ENCODE results near the gene PLCB1.

PLCB1 gene

DNA sequence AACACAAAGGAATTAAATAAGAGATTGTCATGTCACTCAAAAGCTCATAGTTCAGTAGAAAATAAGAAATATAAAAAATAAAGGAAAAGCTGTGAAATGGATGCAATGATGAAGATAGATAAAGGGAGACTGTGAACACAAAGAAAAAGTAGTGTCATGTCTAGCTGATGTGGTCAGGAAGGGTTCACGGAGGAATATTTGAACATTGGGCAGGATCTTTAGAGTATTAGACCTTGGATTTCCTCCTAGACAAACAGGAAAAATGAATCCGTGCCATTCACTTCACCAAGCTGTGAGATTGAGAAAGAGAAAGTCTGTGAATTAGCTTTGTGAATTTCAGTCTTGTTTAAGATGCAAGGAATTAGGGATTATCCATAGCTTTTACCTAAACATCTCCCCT lies 522.4 kb downstream of the PLCB1 start:
- H3K9me3 ChIP-seq (ENCODE audit: control insufficient read depth, low read length), result no peaks in the 10 kb centered on the region
- H3K4me1 ChIP-seq (ENCODE audit: control insufficient read depth, insufficient read depth, low read length, poor library complexity, severe bottlenecking), result no peaks in the 10 kb centered on the region
- H3K36me3 ChIP-seq (ENCODE audit: control insufficient read depth, insufficient read depth, low read length), result no peaks in the 10 kb centered on the region
- 100% methylated on average over 1 of the region's 2 CpGs for WGBS, 2 experiments (ENCODE audit: insufficient coverage in 2 of 2)
- no peak overlapping the region for H3K27ac ChIP-seq (ENCODE audit: low read depth, low read length, severe bottlenecking)
- H3K4me3 ChIP-seq (ENCODE audit: extremely low read depth, insufficient read depth, low read length, poor library complexity, severe bottlenecking), result no peak overlapping the region

DNA sequence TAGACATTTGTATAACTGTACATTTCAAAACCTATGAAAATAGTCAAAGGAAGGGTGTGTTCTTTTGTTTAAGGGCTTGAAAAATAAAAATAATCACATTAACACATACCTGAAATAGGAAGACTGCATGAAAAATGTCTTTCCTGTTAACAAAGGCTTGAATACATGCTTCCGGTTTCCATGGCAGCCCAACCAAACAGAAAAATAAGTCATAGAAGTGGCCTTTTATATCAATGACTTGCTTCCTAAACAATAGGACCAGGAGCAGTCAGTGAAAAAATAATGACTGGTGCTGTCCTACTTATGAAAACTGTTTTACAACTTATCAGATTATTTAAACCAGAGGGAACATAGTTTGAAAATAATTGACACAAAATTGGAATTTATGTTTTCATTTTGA lies 524.3 kb downstream of the PLCB1 start:
- 100% methylated on average over 1 of the region's 1 CpG; no CpG with 5 or more reads in 1 of the 2 experiments for WGBS, 2 experiments (ENCODE audit: insufficient coverage in 2 of 2)
- no peak overlapping the region for H3K27ac ChIP-seq (ENCODE audit: low read depth, low read length, severe bottlenecking)
- no peaks in the 10 kb centered on the region for H3K9me3 ChIP-seq (ENCODE audit: control insufficient read depth, low read length)
- H3K36me3 ChIP-seq (ENCODE audit: control insufficient read depth, insufficient read depth, low read length), result no peaks in the 10 kb centered on the region
- H3K4me3 ChIP-seq (ENCODE audit: extremely low read depth, insufficient read depth, low read length, poor library complexity, severe bottlenecking), result no peak overlapping the region
- H3K4me1 ChIP-seq (ENCODE audit: control insufficient read depth, insufficient read depth, low read length, poor library complexity, severe bottlenecking), result no peaks in the 10 kb centered on the region

DNA sequence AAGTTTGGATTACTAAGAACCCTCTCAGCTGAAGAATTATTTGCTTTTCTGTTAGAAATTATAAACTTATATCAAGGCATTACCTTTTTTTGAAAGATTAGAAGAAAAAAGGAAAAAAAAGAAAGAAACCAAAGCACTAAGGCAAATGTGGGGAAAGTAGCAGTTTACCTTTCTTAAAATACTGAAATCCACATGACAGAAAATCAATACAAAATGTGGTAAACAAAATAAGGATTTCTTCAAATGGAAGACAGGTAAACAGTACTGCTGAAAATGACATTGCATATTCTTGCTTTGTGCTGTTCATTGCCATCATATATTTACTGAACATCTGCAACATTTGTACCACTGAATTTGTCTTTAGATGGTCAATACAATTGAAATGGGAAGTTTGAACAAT lies 525.6 kb downstream of the PLCB1 start:
- no peaks in the 10 kb centered on the region for H3K4me1 ChIP-seq (ENCODE audit: control insufficient read depth, insufficient read depth, low read length, poor library complexity, severe bottlenecking)
- H3K36me3 ChIP-seq (ENCODE audit: control insufficient read depth, insufficient read depth, low read length), result no peaks in the 10 kb centered on the region
- H3K9me3 ChIP-seq (ENCODE audit: control insufficient read depth, low read length), result no peaks in the 10 kb centered on the region
- H3K27ac ChIP-seq (ENCODE audit: low read depth, low read length, severe bottlenecking), result no peak overlapping the region
- no peak overlapping the region for H3K4me3 ChIP-seq (ENCODE audit: extremely low read depth, insufficient read depth, low read length, poor library complexity, severe bottlenecking)

DNA sequence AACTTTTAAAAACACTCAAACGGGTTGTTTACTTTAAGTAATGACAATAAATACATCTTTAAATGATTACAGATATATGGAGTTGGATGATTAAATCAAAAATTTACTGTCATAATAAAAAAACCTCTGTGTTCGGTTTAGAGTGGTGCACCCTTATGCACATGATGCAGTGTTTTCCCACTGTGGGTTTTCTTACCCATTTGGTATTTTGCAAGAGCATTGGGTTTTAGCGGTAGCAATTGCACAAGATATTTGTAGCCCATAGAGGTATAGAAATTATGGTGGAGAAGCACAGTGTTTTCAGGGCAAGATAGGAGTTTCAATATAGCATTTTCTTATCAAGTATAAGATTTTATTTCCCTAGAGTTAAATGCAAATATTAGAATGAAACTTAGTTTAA lies 526.0 kb downstream of the PLCB1 start:
- no peak overlapping the region for H3K27ac ChIP-seq (ENCODE audit: low read depth, low read length, severe bottlenecking)
- no peaks in the 10 kb centered on the region for H3K36me3 ChIP-seq (ENCODE audit: control insufficient read depth, insufficient read depth, low read length)
- H3K4me3 ChIP-seq (ENCODE audit: extremely low read depth, insufficient read depth, low read length, poor library complexity, severe bottlenecking), result no peak overlapping the region
- no peaks in the 10 kb centered on the region for H3K9me3 ChIP-seq (ENCODE audit: control insufficient read depth, low read length)
- WGBS, 2 experiments (ENCODE audit: insufficient coverage in 2 of 2), result 100% methylated on average over 1 of the region's 3 CpGs; no CpG with 5 or more reads in 1 of the 2 experiments
- H3K4me1 ChIP-seq (ENCODE audit: control insufficient read depth, insufficient read depth, low read length, poor library complexity, severe bottlenecking), result no peaks in the 10 kb centered on the region

DNA sequence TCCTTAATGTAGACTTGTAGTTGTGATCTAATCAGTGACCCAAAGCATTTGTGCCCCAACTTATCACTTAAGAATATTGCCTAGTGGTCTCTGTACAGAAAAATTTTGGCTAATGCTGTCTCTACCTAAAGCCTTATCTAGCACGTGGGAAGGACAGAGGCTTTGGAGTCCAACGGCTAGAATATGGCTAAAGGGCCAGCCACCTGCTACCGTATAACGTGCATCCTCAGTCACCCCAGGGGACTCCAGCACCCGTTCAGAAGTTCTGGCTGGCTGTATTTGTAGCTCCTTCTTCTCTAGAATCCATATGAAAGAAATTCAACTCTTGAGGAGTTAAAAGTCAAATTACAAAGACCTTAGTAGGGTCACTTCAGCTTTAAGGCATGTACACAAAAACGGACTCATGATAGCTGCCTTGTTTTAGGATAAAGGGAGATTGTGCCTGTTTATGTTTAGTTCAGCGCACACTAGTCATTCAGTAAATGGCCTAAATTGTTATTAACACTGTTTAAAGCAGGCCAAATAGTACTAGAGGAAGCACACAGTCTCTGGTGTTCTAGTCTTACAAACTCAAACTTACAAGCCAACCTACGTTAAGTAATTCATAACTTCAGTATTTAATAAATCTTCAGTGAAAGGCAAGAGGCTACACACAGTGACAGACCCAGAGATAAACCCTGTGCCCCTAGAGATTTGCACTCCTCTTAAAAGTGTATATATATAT lies 529.3 kb downstream of the PLCB1 start:
- no peaks in the 10 kb centered on the region for H3K36me3 ChIP-seq (ENCODE audit: control insufficient read depth, insufficient read depth, low read length)
- H3K4me3 ChIP-seq (ENCODE audit: extremely low read depth, insufficient read depth, low read length, poor library complexity, severe bottlenecking), result no peak overlapping the region
- no peaks in the 10 kb centered on the region for H3K4me1 ChIP-seq (ENCODE audit: control insufficient read depth, insufficient read depth, low read length, poor library complexity, severe bottlenecking)
- 73% methylated on average over 5 of the region's 8 CpGs for WGBS, 2 experiments (ENCODE audit: insufficient coverage in 2 of 2)
- H3K9me3 ChIP-seq (ENCODE audit: control insufficient read depth, low read length), result no peaks in the 10 kb centered on the region
- H3K27ac ChIP-seq (ENCODE audit: low read depth, low read length, severe bottlenecking), result no peak overlapping the region

DNA sequence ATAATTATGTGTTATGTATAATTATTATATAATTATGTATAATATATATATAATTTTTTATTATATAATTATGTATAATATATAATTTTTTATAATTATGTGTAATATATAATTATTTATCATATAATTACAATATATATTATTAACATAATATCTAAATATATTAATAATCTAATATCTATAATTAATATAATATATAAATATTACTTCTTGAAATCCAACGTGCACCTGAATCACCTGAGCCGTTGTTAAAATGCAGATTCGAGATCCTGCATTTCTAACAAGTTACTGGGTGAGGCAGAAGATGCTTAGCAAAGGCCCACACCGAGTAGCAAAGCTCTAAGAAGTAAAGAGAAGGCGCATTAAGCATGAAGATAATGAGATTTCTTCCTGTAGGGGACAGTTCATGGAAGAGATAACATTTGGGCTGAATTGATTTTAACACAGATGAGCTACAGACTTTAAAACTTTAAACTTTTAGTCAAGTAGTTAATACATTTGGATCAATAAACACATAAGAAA lies 530.4 kb downstream of the PLCB1 start:
- no peaks in the 10 kb centered on the region for H3K4me1 ChIP-seq (ENCODE audit: control insufficient read depth, insufficient read depth, low read length, poor library complexity, severe bottlenecking)
- no peak overlapping the region for H3K27ac ChIP-seq (ENCODE audit: low read depth, low read length, severe bottlenecking)
- H3K36me3 ChIP-seq (ENCODE audit: control insufficient read depth, insufficient read depth, low read length), result no peaks in the 10 kb centered on the region
- H3K4me3 ChIP-seq (ENCODE audit: extremely low read depth, insufficient read depth, low read length, poor library complexity, severe bottlenecking), result no peak overlapping the region
- no peaks in the 10 kb centered on the region for H3K9me3 ChIP-seq (ENCODE audit: control insufficient read depth, low read length)
- WGBS, 2 experiments (ENCODE audit: insufficient coverage in 2 of 2), result 77 to 93% methylated on average over 4 of the region's 5 CpGs

DNA sequence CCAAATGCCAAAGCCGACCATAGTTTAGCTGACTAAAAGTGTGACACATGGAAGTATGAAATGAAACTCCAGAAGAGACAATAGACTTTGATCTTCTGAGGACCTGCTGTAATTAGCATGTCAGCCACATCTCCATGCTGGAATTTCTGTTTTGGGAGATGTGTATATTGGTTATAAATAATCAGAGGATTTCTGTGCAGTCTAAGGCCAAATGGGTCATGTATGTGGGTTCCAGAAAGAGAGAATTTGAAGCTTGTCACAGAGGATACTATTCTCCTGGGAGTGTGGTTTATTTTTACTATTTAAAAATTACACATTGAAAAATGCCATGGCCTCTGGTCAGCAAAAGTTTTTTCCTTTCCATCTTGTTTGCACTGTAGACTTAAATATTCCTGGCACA lies 531.4 kb downstream of the PLCB1 start:
- no peak overlapping the region for H3K4me3 ChIP-seq (ENCODE audit: extremely low read depth, insufficient read depth, low read length, poor library complexity, severe bottlenecking)
- WGBS, 2 experiments (ENCODE audit: insufficient coverage in 2 of 2), result 67 to 83% methylated on average over 1 of the region's 1 CpG
- H3K36me3 ChIP-seq (ENCODE audit: control insufficient read depth, insufficient read depth, low read length), result no peaks in the 10 kb centered on the region
- no peaks in the 10 kb centered on the region for H3K4me1 ChIP-seq (ENCODE audit: control insufficient read depth, insufficient read depth, low read length, poor library complexity, severe bottlenecking)
- H3K27ac ChIP-seq (ENCODE audit: low read depth, low read length, severe bottlenecking), result no peak overlapping the region
- H3K9me3 ChIP-seq (ENCODE audit: control insufficient read depth, low read length), result no peaks in the 10 kb centered on the region

DNA sequence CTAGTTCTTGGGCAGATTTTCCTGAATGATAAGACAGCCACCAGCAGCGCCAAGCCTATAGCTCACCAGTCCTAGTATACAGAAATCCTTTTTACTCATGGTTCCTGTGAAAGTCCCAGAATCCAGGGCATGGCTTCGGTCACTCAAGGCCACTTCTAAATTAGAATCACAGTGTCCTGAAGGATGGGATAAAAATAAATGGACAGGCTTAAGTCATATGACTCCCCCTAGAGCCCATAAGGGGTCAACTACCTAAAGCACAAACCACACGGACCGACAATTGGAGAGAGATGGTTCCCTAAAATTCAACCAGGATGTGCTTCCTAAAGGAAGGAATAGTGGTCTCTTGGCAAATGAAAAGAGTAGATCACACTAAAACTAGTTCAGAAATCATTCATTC lies 532.7 kb downstream of the PLCB1 start:
- Histone ChIP-seq H3K4me3 (ENCODE audit: extremely low read depth, insufficient read depth, low read length, poor library complexity, severe bottlenecking) (no peak overlapping the region), H3K27ac (ENCODE audit: low read depth, low read length, severe bottlenecking) (no peak overlapping the region), H3K9me3 (ENCODE audit: control insufficient read depth, low read length) (no peaks in the 10 kb centered on the region), H3K36me3 (ENCODE audit: control insufficient read depth, insufficient read depth, low read length) (no peaks in the 10 kb centered on the region), H3K4me1 (ENCODE audit: control insufficient read depth, insufficient read depth, low read length, poor library complexity, severe bottlenecking) (no peaks in the 10 kb centered on the region)
- 70 to 100% methylated on average over 1 to 2 of the region's 4 CpGs for WGBS, 2 experiments (ENCODE audit: insufficient coverage in 2 of 2)

DNA sequence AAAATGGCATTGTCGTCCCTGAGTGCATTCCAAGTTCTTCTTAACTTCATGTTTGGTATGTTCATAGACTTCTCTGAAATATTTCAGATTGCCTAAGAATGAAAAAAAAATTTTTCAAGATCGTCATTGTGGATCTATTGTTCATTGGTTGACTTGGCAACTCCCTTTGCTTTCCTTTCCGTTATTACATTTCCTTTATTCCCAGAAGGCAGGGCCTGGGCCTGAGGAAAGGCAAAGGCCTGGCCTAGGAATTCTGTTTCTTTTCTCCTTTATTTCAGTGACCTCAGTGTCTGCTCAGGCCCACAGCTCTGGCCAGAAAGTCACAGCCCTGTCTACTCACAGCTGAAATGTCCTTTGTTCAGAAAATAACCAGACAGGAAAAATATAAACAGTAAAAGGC lies 535.2 kb downstream of the PLCB1 start:
- WGBS, 2 experiments (ENCODE audit: insufficient coverage in 2 of 2), result 93% methylated on average over 2 of the region's 3 CpGs
- H3K4me1 ChIP-seq (ENCODE audit: control insufficient read depth, insufficient read depth, low read length, poor library complexity, severe bottlenecking), result no peaks in the 10 kb centered on the region
- H3K36me3 ChIP-seq (ENCODE audit: control insufficient read depth, insufficient read depth, low read length), result no peaks in the 10 kb centered on the region
- H3K4me3 ChIP-seq (ENCODE audit: extremely low read depth, insufficient read depth, low read length, poor library complexity, severe bottlenecking), result no peak overlapping the region
- H3K27ac ChIP-seq (ENCODE audit: low read depth, low read length, severe bottlenecking), result no peak overlapping the region
- no peaks in the 10 kb centered on the region for H3K9me3 ChIP-seq (ENCODE audit: control insufficient read depth, low read length)

DNA sequence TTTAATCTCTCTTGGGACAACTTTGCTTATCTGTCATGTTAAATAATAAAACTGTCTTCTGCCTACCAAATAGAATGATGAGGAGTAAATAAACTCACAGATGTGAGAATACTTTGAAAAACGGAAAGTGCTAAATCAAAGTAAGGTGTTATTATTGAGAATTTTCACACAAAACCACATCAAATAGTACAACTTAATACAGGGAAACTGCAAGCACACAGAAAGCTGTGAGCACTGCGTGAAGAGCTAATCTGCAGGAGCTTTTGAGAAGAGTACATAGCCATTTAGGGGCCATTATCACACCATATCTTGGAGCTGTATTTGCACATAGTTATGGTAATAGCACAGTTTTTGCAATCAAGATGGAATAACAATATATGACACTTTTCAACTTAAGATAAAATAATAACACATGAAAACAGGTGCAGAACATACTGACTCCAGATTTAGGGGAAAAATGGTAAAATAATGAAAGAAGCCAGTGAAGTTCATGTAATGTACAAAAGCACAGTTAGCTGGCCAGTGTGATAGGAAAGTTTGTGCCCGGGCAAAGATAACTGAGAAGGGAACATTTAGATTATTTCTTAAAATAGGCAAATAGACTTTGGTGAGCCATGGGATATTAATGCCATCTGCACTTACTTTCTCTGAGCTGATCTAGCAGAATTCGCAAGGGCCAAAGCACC lies 538.3 kb downstream of the PLCB1 start:
- Histone ChIP-seq H3K36me3 (ENCODE audit: control insufficient read depth, insufficient read depth, low read length) (no peaks in the 10 kb centered on the region), H3K9me3 (ENCODE audit: control insufficient read depth, low read length) (no peaks in the 10 kb centered on the region), H3K4me3 (ENCODE audit: extremely low read depth, insufficient read depth, low read length, poor library complexity, severe bottlenecking) (no peak overlapping the region), H3K27ac (ENCODE audit: low read depth, low read length, severe bottlenecking) (no peak overlapping the region), H3K4me1 (ENCODE audit: control insufficient read depth, insufficient read depth, low read length, poor library complexity, severe bottlenecking) (no peaks in the 10 kb centered on the region)
- WGBS, 2 experiments (ENCODE audit: insufficient coverage in 2 of 2), result 90 to 94% methylated on average over 2 to 3 of the region's 4 CpGs

DNA sequence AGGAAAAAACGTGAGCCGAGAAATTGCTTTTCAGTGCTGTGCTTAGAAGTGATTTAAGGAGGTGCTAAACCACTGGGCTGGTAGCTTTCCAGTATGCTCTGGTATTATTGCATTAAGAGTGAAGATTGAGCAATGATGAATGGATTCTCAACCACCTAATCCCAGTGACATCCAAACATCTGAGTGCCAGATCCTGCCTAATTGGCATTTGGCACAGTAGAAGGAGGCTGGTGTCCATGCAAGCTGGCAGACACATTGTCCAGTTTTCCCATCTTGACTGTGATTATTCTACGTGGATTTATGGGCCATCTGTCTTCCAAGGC lies 538.8 kb downstream of the PLCB1 start:
- H3K27ac ChIP-seq (ENCODE audit: low read depth, low read length, severe bottlenecking), result no peak overlapping the region
- H3K4me1 ChIP-seq (ENCODE audit: control insufficient read depth, insufficient read depth, low read length, poor library complexity, severe bottlenecking), result no peaks in the 10 kb centered on the region
- H3K9me3 ChIP-seq (ENCODE audit: control insufficient read depth, low read length), result no peaks in the 10 kb centered on the region
- no peaks in the 10 kb centered on the region for H3K36me3 ChIP-seq (ENCODE audit: control insufficient read depth, insufficient read depth, low read length)
- WGBS, 2 experiments (ENCODE audit: insufficient coverage in 2 of 2), result 97 to 100% methylated on average over 2 to 3 of the region's 3 CpGs
- H3K4me3 ChIP-seq (ENCODE audit: extremely low read depth, insufficient read depth, low read length, poor library complexity, severe bottlenecking), result no peak overlapping the region
